HepG2 (cell line): ENCODE measurements around the gene MRM3. TPM values are rescaled to one million over a fixed set of nuclear protein-coding genes. Genes with fewer than 3 reads are reported as not detected.
A peak's percentile ranks its signal among the peaks of the same experiment; 100 is the strongest.

Experiments
- AGO1 ChIP-seq: fragments of 200-400 bp; formaldehyde crosslinking; IDR thresholded peaks from 2 replicates; pipeline ENCODE4 v1.6.1; 2017; ENCODE audit warnings: mild to moderate bottlenecking, low read depth, low read length, moderate library complexity; ENCODE audit not compliant: poor library complexity, severe bottlenecking
- CHD4 ChIP-seq: fragments of 200-600 bp; sonication (generic); IDR thresholded peaks from 2 replicates; pipeline ENCODE4 v1.7.0; 2017; ENCODE audit warnings: mild to moderate bottlenecking, low read length, borderline replicate concordance
- EHMT2 ChIP-seq: fragments of 200-600 bp; sonication (generic); IDR thresholded peaks from 2 replicates; pipeline ENCODE4 v1.7.0; 2017; ENCODE audit warnings: antibody characterized with exemption, low read depth, low read length, borderline replicate concordance
- HNF4A ChIP-seq: sonication (generic); formaldehyde crosslinking; IDR thresholded peaks from 2 replicates; pipeline ENCODE4 v1.4.0; 2020; ENCODE audit warnings: missing genetic modification reagents
- HNRNPLL ChIP-seq: fragments of 200-400 bp; formaldehyde crosslinking; IDR thresholded peaks from 2 replicates; pipeline ENCODE4 v1.6.1; 2017; ENCODE audit warnings: mild to moderate bottlenecking, low read depth, low read length; ENCODE audit not compliant: poor library complexity, severe bottlenecking
- IKZF4 ChIP-seq: sonication (generic); formaldehyde crosslinking; IDR thresholded peaks from 2 replicates; pipeline ENCODE4 v1.5.1; 2020; ENCODE audit warnings: borderline replicate concordance, mild to moderate bottlenecking, low read depth, missing genetic modification reagents; ENCODE audit errors: not compliant biosample characterization
- JUN ChIP-seq: sonication (generic); formaldehyde crosslinking; IDR thresholded peaks from 2 replicates; pipeline ENCODE4 v1.4.0; 2020; ENCODE audit warnings: mild to moderate bottlenecking, missing genetic modification reagents
- KDM2A ChIP-seq: sonication (generic); formaldehyde crosslinking; IDR thresholded peaks from 2 replicates; pipeline ENCODE4 v1.4.0; 2020; ENCODE audit warnings: low read depth, missing genetic modification reagents, borderline replicate concordance
- KMT2B ChIP-seq: IDR thresholded peaks from 2 replicates; pipeline ENCODE4 v1.6.1; 2016; ENCODE audit warnings: missing genetic modification reagents, missing compliant biosample characterization
- MED1 ChIP-seq: sonication (generic); formaldehyde crosslinking; IDR thresholded peaks from 2 replicates; pipeline ENCODE4 v1.4.0; 2020; ENCODE audit warnings: missing genetic modification reagents
- MIER3 ChIP-seq: IDR thresholded peaks from 2 replicates; pipeline ENCODE4 v1.6.1; 2016; ENCODE audit warnings: missing compliant biosample characterization, borderline replicate concordance
- MXD4 ChIP-seq: IDR thresholded peaks from 2 replicates; pipeline ENCODE4 v1.6.1; 2016; ENCODE audit warnings: mild to moderate bottlenecking, missing biosample characterization, missing genetic modification reagents
- NONO ChIP-seq, 2 experiments: fragments of 450-650 bp in 1 of 2; sonication (generic) in 1 of 2; formaldehyde crosslinking in 1 of 2; IDR thresholded peaks in 1 of 2; conservative IDR thresholded peaks in 1 of 2; 2 replicates each; pipeline versions ENCODE4 v1.6.1 to v1.8.0; 2017 to 2022; ENCODE audit warnings: mild to moderate bottlenecking in 1 of 2, missing genetic modification reagents in 1 of 2, moderate library complexity in 1 of 2
- PRPF4 ChIP-seq: fragments of 200-400 bp; formaldehyde crosslinking; IDR thresholded peaks from 2 replicates; pipeline ENCODE4 v1.6.1; 2016; ENCODE audit warnings: low read length, low read depth; ENCODE audit not compliant: poor library complexity, severe bottlenecking
- PTBP1 ChIP-seq: fragments of 200-400 bp; formaldehyde crosslinking; IDR thresholded peaks from 2 replicates; pipeline ENCODE4 v1.6.1; 2018; ENCODE audit warnings: low read length, low read depth; ENCODE audit not compliant: poor library complexity, severe bottlenecking
- RAD51 ChIP-seq: fragments of 450-650 bp; IDR thresholded peaks from 2 replicates; pipeline ENCODE4 v1.6.1; 2016; ENCODE audit warnings: borderline replicate concordance
- RXRA ChIP-seq: sonication (generic); formaldehyde crosslinking; IDR thresholded peaks from 2 replicates; pipeline ENCODE4 v1.5.1; 2020; ENCODE audit warnings: missing genetic modification reagents
- SIX1 ChIP-seq: sonication (generic); formaldehyde crosslinking; IDR thresholded peaks from 2 replicates; pipeline ENCODE4 v1.4.0; 2020; ENCODE audit warnings: missing genetic modification reagents, borderline replicate concordance
- SOX6 ChIP-seq, 2 experiments: fragments of 450-650 bp in 1 of 2; sonication (generic) in 1 of 2; formaldehyde crosslinking in 1 of 2; IDR thresholded peaks; 2 replicates each; pipeline versions ENCODE4 v1.4.0 to v1.6.1; 2017 to 2020; ENCODE audit warnings: antibody characterized with exemption in 1 of 2, mild to moderate bottlenecking in 1 of 2, missing genetic modification reagents in 1 of 2
- SP5 ChIP-seq: IDR thresholded peaks from 2 replicates; pipeline ENCODE4 v1.6.1; 2016; ENCODE audit warnings: low read depth, borderline replicate concordance
- ZC3H13 ChIP-seq: sonication (generic); formaldehyde crosslinking; IDR thresholded peaks from 2 replicates; pipeline ENCODE4 v1.8.1; 2023; ENCODE audit warnings: mild to moderate bottlenecking, missing genetic modification reagents, moderate library complexity
- ZNF143 ChIP-seq: sonication (generic); formaldehyde crosslinking; IDR thresholded peaks from 2 replicates; pipeline ENCODE4 v1.4.0; 2020; ENCODE audit warnings: missing genetic modification reagents
- ZNF224 ChIP-seq: sonication (generic); formaldehyde crosslinking; IDR thresholded peaks from 2 replicates; pipeline ENCODE4 v1.5.0; 2020; ENCODE audit warnings: mild to moderate bottlenecking, missing genetic modification reagents
- ZNF253 ChIP-seq: sonication (generic); formaldehyde crosslinking; IDR thresholded peaks from 2 replicates; pipeline ENCODE4 v1.8.0; 2022; ENCODE audit warnings: mild to moderate bottlenecking, missing genetic modification reagents, borderline replicate concordance
- ZNF44 ChIP-seq: sonication (generic); formaldehyde crosslinking; IDR thresholded peaks from 2 replicates; pipeline ENCODE4 v1.5.1; 2020; ENCODE audit warnings: mild to moderate bottlenecking, missing genetic modification reagents
- ZNF691 ChIP-seq: sonication (generic); formaldehyde crosslinking; IDR thresholded peaks from 2 replicates; pipeline ENCODE4 v1.4.0; 2020; ENCODE audit warnings: missing genetic modification reagents, low read depth, mild to moderate bottlenecking, borderline replicate concordance
- ZNF776 ChIP-seq: sonication (generic); formaldehyde crosslinking; IDR thresholded peaks from 2 replicates; pipeline ENCODE4 v1.4.0; 2020; ENCODE audit warnings: mild to moderate bottlenecking, missing genetic modification reagents
- ZNF878 ChIP-seq: sonication (generic); formaldehyde crosslinking; IDR thresholded peaks from 2 replicates; pipeline ENCODE4 v1.8.1; 2023; ENCODE audit warnings: mild to moderate bottlenecking, missing genetic modification reagents, moderate library complexity
- polyA plus RNA-seq, 8 experiments: library from polyadenylated mRNA; depleted of rRNA in 3 of 8; stranded (reverse) in 7 of 8; unstranded in 1 of 8; fragments of >200 nt; fragmentation: Illumina TruSeq in 4 of 8; extraction: Trizol in 4 of 8; gene quantifications; 2 replicates each; pipeline versions ENCODE4 v1.2.1 to v1.2.3, GENCODE V29; 2011 to 2016; ENCODE audit warnings: low read depth in 4 of 8, missing spikeins in 1 of 8, mixed read lengths in 1 of 8; ENCODE audit not compliant: insufficient read depth in 1 of 8
- total RNA-seq, 5 experiments: library from RNA; depleted of rRNA; stranded (reverse); fragments of >200 nt; fragmentation: Illumina TruSeq; extraction: Trizol; gene quantifications; 2 replicates each; pipeline ENCODE4 v1.2.3, GENCODE V29; 2016; ENCODE audit warnings: low read depth in 1 of 5
- TF ChIP-seq, protein P1 (sequence below): sonication (generic); formaldehyde crosslinking; conservative IDR thresholded peaks from 2 replicates; pipeline ENCODE4 v1.8.0; 2022; ENCODE audit warnings: missing genetic modification reagents

MRM3 gene
- total and polyA plus RNA-seq, 2 of the 13 experiments (the other 11 are each of a cell fraction or from before 2014, with no cell fraction given): 12.3 to 25.5 TPM

GRCh38 chr17:752002-752619 is 30.0 kb upstream of the MRM3 start, which contains the start of gene GEMIN4 (continued):
- no peak for TF ChIP-seq ZNF776 (CRISPR knock-in tag)
- TF ChIP-seq KMT2B: no peak; the same call in 1 of the 2 replicates
- TF ChIP-seq MED1 (CRISPR knock-in tag): peak; percentile 41; the same call in 1 of the 2 replicates
- TF ChIP-seq PTBP1: no peak
- peak; percentile 86 for TF ChIP-seq ZNF143 (CRISPR knock-in tag)
- TF ChIP-seq MIER3 (CRISPR knock-in tag): 0 out of 2 replicates have a peak, but pooled peaks have one; percentile 64
- TF ChIP-seq RXRA: no peak
- no peak for TF ChIP-seq PRPF4
- peak; percentile 63; the same call in 1 of the 2 replicates for TF ChIP-seq MXD4 (CRISPR knock-in tag)
- no peak for TF ChIP-seq EHMT2
- no peak for TF ChIP-seq NONO (IDR thresholded peaks at IDR 0.05)
- peak; percentile 72 for TF ChIP-seq NONO (CRISPR knock-in tag; conservative IDR thresholded peaks at IDR 0.05)
- TF ChIP-seq HNF4A (CRISPR knock-in tag): no peak
- TF ChIP-seq SOX6 (IDR thresholded peaks at IDR 0.05): no peak
- peak; percentile 66 for TF ChIP-seq SOX6 (CRISPR knock-in tag; IDR thresholded peaks at IDR 0.05)
- no peak for TF ChIP-seq SIX1 (CRISPR knock-in tag)
- TF ChIP-seq AGO1: peak; percentile 63
- no peak for TF ChIP-seq ZNF224
- peak; percentile 69 for TF ChIP-seq SP5
- no peak for TF ChIP-seq HNRNPLL
- TF ChIP-seq RAD51: no peak
- 0 out of 2 replicates have a peak, but pooled peaks have one; percentile 65 for TF ChIP-seq ZNF44 (CRISPR knock-in tag)
- no peak; the same call in 1 of the 2 replicates for TF ChIP-seq ZC3H13 (CRISPR knock-in tag)
- peak; percentile 80; the same call in 1 of the 2 replicates for TF ChIP-seq KDM2A (CRISPR knock-in tag)
- TF ChIP-seq JUN (CRISPR knock-in tag): peak; percentile 28; the same call in 1 of the 2 replicates
- no peak for TF ChIP-seq CHD4
- TF ChIP-seq ZNF878 (CRISPR knock-in tag): peak; percentile 61; the same call in 1 of the 2 replicates
- TF ChIP-seq, protein P1, sequence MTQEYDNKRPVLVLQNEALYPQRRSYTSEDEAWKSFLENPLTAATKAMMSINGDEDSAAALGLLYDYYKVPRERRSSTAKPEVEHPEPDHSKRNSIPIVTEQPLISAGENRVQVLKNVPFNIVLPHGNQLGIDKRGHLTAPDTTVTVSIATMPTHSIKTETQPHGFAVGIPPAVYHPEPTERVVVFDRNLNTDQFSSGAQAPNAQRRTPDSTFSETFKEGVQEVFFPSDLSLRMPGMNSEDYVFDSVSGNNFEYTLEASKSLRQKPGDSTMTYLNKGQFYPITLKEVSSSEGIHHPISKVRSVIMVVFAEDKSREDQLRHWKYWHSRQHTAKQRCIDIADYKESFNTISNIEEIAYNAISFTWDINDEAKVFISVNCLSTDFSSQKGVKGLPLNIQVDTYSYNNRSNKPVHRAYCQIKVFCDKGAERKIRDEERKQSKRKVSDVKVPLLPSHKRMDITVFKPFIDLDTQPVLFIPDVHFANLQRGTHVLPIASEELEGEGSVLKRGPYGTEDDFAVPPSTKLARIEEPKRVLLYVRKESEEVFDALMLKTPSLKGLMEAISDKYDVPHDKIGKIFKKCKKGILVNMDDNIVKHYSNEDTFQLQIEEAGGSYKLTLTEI (CRISPR knock-in tag): no peak
- peak; percentile 79 for TF ChIP-seq IKZF4 (CRISPR knock-in tag)
- TF ChIP-seq ZNF253 (CRISPR knock-in tag): no peak
- peak; percentile 67 for TF ChIP-seq ZNF691 (CRISPR knock-in tag)
